ENCODE results near the gene ACKR2.

ACKR2 gene

GRCh38 chr3:42853739-42854302 is 44.6 kb downstream of the ACKR2 start:
- no peak for DNase-seq (ENCODE audit: low spot score)
- no peak for TF ChIP-seq CTCF (IDR thresholded peaks at IDR 0.05; ENCODE audit: extremely low read depth, missing control alignments)

GRCh38 chr3:42855219-42855546 is 45.9 kb downstream of the ACKR2 start:
- TF ChIP-seq CTCF (IDR thresholded peaks at IDR 0.05; ENCODE audit: extremely low read depth, missing control alignments): no peak
- DNase-seq (ENCODE audit: low spot score): no peak

GRCh38 chr3:42855547-42856380 is 46.5 kb downstream of the ACKR2 start:
- DNase-seq (ENCODE audit: low spot score): no peak
- TF ChIP-seq CTCF (IDR thresholded peaks at IDR 0.05; ENCODE audit: extremely low read depth, missing control alignments): no peak

GRCh38 chr3:42856544-42856943 is 47.3 kb downstream of the ACKR2 start:
- DNase-seq (ENCODE audit: low spot score): no peak
- no peak for TF ChIP-seq CTCF (IDR thresholded peaks at IDR 0.05; ENCODE audit: extremely low read depth, missing control alignments)

- TF ChIP-seq CTCF (IDR thresholded peaks at IDR 0.05; ENCODE audit: extremely low read depth, missing control alignments): no peak
- no peak for DNase-seq (ENCODE audit: low spot score)
These were observed 55.2 kb downstream of the ACKR2 start for GRCh38 chr3:42864321-42864950.

- no peak for DNase-seq (ENCODE audit: low spot score)
- no peak for TF ChIP-seq CTCF (IDR thresholded peaks at IDR 0.05; ENCODE audit: extremely low read depth, missing control alignments)
These were observed 56.0 kb downstream of the ACKR2 start for GRCh38 chr3:42865256-42865655.

- DNase-seq (ENCODE audit: low spot score): no peak
- no peak for TF ChIP-seq CTCF (IDR thresholded peaks at IDR 0.05; ENCODE audit: extremely low read depth, missing control alignments)
These were observed 57.9 kb downstream of the ACKR2 start for GRCh38 chr3:42867138-42867537.
